GM21717 (cell line): ENCODE results near the gene DNAH6.

Experiments used
- ATAC-seq: cut with Tn5 transposase; IDR thresholded peaks from one replicate; pipeline ENCODE4 v1.9.1; 2021; ENCODE audit warnings: mild to moderate bottlenecking, moderate library complexity; ENCODE audit not compliant: unreplicated experiment

The DNAH6 gene

DNA sequence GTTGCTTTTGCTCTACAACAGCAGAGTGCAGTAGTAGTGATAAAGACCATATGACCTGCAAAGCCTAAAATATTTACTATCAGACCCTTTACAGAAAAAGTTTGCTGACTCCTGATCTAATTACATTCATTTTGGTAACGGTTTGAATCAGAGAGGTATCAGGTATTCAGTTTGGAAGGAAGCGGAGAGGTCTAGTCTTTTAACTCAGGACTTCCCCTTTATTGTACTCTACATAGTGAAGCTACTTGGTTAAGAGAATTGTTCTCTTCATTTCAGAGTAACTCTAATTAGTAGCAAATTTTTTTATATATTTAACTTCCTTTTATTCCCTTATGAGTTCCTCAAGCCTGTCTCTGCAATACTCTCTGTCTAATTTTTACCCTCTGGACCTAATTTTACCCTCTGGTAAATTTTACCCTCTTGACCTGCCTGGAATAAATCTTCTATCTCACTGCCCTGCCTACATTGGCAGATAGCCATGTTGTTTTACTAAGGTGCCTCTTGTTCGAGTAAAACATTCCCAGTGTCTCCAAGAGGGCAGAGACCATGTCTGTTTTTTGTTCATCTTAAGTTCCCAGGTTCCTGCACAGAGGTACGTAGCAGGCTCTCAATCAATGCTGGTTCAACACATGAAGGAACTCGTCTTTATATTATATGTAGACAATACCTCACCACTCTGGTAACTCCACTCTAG, 170.6 kb downstream of the DNAH6 start:
- ATAC-seq = no peak

- no peak for ATAC-seq
Measured at GRCh38 chr2:84687498-84688149, 171.3 kb downstream of the DNAH6 start.

- no peak for ATAC-seq
Measured at GRCh38 chr2:84690225-84690624, 173.9 kb downstream of the DNAH6 start.

GRCh38 chr2:84694088-84694622, 177.9 kb downstream of the DNAH6 start:
- no peak for ATAC-seq

- ATAC-seq = no peak
Measured at GRCh38 chr2:84697895-84698294, 181.6 kb downstream of the DNAH6 start.

DNA sequence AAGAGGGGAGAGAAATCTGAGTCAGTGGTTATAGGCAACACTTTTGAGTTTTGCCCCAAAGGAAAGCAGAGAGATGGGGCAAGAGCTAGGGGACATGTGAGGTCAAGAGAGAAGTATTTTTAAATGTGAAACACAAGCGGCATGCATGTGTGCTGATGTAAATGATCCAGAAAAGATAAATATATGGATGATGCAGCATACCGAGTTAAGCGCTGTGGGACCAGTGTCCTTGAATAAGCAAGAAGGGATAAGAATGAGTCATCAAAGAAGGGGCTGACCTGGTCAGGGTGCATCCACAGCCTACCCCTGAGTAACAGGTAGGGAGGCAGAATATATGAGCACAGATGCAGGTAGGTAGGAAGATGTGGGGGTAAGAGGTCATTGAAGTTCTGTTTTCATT, 183.7 kb downstream of the DNAH6 start:
- ATAC-seq = no peak

DNA sequence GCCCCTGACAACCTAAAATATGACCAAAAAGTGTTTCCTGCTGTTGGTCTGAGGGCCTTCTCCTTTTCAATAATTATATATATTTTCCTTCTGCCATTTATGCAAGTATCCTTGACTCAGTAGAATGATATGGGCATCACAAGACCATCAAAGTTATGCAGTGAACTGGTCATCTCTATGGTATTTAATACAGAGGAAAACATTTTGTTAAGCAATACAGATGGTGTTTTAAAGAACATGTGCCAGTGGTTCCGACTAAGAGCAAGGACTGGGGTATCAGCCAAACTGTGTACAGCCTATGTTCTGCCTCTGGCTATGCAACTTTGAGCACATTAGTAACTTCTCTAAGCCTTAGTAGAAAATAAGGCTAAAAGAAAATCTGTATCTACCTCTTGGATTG, 185.6 kb downstream of the DNAH6 start:
- ATAC-seq = no peak

GRCh38 chr2:84702941-84703340, 186.6 kb downstream of the DNAH6 start:
- ATAC-seq = no peak

- ATAC-seq = no peak
Measured at GRCh38 chr2:84703831-84704230, 187.5 kb downstream of the DNAH6 start.

- no peak for ATAC-seq
Measured at GRCh38 chr2:84704505-84705244, 188.4 kb downstream of the DNAH6 start.

- ATAC-seq = no peak
Measured at GRCh38 chr2:84705858-84706257, 189.6 kb downstream of the DNAH6 start.

DNA sequence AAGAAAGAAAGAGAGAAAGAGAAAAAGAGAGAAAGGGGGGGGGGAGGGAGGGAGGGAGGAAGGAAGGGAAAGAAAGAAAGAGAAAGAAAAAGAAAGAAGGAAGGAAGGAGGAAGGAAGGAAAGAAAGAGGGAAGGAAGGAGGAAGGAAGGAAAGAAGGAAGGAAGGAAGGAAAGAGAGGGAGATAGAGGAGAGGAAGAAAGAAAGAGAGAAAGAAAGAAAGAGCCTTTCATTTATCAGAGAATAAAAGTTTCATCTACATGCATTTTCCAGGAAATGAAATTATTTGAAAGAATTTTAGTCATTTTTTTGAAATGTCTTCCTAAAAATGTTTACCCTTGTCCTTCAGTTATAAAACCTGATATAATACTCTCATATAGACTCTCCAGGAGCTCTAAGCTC, 192.1 kb downstream of the DNAH6 start:
- ATAC-seq = no peak

GRCh38 chr2:84711651-84712050, 195.4 kb downstream of the DNAH6 start:
- ATAC-seq = no peak

DNA sequence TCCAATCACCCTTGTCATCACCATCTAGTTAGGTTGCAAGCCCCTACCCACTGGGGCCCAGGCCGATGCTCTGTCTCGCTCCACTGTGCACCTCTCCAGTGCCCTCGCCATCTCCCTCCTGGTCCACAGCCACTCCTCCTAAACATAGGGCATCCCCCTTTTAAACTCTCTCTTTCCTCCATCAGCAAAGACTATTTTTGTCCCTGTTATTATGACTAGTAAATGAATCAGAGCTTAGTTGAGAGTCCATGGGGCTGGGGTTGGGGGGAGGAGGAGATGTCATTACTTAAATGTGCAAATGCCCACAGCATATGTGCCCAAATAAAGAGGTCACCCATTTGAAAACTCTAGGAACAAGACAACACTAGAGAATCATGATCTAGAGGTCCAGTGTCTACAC, 197.1 kb downstream of the DNAH6 start:
- ATAC-seq = no peak

GRCh38 chr2:84716564-84716963, 200.3 kb downstream of the DNAH6 start:
- ATAC-seq = no peak

GRCh38 chr2:84717302-84717701, 201.0 kb downstream of the DNAH6 start:
- ATAC-seq = no peak

- no peak for ATAC-seq
Measured at GRCh38 chr2:84719434-84719833, 203.1 kb downstream of the DNAH6 start.

- ATAC-seq = no peak
Measured at GRCh38 chr2:84723831-84724230, 207.5 kb downstream of the DNAH6 start.

DNA sequence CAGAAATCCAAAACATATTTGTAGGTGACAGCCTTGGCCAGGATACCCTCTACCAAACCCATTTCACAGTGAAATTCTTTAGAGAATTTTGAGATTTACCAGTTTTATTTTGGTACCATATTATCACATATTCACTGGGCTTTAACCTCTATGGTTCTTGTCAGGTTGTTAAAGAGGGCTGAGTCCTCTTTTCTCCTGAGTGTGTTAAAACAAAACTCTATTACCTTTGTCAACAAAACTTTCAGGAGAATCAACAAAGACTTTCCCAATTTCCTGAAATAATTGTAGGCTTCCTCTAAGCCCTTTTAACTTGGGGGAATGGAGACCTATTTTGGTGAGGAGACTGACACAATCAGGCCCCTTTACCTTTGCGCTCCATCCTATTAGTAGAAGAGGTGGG, 209.4 kb downstream of the DNAH6 start:
- ATAC-seq = no peak

DNA sequence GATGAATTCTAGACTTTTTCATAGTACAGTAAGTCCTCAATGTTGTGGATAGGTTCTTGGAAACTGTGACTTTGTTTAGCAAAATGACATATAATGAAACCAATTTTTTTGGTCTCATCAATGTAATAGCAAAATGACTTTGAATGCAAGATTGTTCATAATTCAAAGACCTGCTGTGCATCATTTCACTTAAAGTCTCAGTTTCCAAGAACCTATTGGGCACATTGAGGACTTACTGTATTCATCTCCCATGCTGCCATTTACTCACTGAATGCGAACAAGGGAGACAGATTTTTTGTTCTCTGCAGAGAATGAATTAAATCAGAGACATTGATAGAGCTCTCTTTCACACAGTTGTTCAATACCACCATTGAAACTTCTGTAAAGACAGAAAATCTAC, 211.0 kb downstream of the DNAH6 start:
- ATAC-seq = no peak

GRCh38 chr2:84729224-84729623, 212.9 kb downstream of the DNAH6 start:
- no peak for ATAC-seq

GRCh38 chr2:84731185-84731584, 214.9 kb downstream of the DNAH6 start:
- no peak for ATAC-seq
